GM21786 (cell line): ENCODE results near the gene WDR81.

ENCODE experiments used
- ATAC-seq: cut with Tn5 transposase; IDR thresholded peaks from one replicate; pipeline ENCODE4 v1.9.1; 2021; ENCODE audit not compliant: unreplicated experiment

WDR81 gene

GRCh38 chr17:1776857-1777256 is 52.4 kb downstream of the WDR81 start:
- no peak for ATAC-seq

GRCh38 chr17:1779571-1780131 is 55.1 kb downstream of the WDR81 start:
- ATAC-seq: no peak

GRCh38 chr17:1782171-1782567 is 57.7 kb downstream of the WDR81 start:
- ATAC-seq: no peak

- ATAC-seq: no peak
Measured at GRCh38 chr17:1783271-1783670, 58.8 kb downstream of the WDR81 start.

- no peak for ATAC-seq
Measured at GRCh38 chr17:1783834-1784611, 59.5 kb downstream of the WDR81 start.

- no peak for ATAC-seq
Measured at GRCh38 chr17:1785930-1786329, 61.4 kb downstream of the WDR81 start.

GRCh38 chr17:1786708-1787107 is 62.2 kb downstream of the WDR81 start:
- no peak for ATAC-seq

- ATAC-seq: no peak
Measured at GRCh38 chr17:1787301-1787902, 62.9 kb downstream of the WDR81 start.
